Left forelimb (tissue), 1 donor: ENCODE data around the gene CDX1.
"Not testable (repeated sequence)": the region's sequence is repeated elsewhere in the genome, so short reads cannot be mapped to it uniquely, and the experiment has no call there.

Experiments used
- DNase-seq: peaks from one replicate; pipeline ENCODE4 v3.0.0-alpha.2; 2018; ENCODE audit warnings: low spot score

CDX1 gene

GRCh38 chr5:150233706-150234105 lies 67.1 kb downstream of the CDX1 start:
- DNase-seq, result not testable (repeated sequence)
